Caco-2 (cell line): ENCODE data around the gene FAM76B. TPM values are rescaled to one million over a fixed set of nuclear protein-coding genes. Genes with fewer than 3 reads are reported as not detected.
A peak's percentile ranks its signal among the peaks of the same experiment; 100 is the strongest.

ENCODE experiments used
- BruUV-seq: library from RNA; stranded (reverse); fragments of 400-500 nt; replicated peaks from 2 replicates; lab custom pipeline; 2021; lab: Mats Ljungman, UMichigan
- CTCF ChIA-PET: fragments of 300-600 bp; sonication (Branson Sonifier 250); formaldehyde crosslinking; loops from one replicate; lab custom pipeline; 2022; ENCODE audit warnings: antibody characterized with exemption; lab: Charles Lee
- POLR2A ChIA-PET: fragments of 300-600 bp; sonication (Branson Sonifier 250); formaldehyde crosslinking; loops from one replicate; lab custom pipeline; 2022; ENCODE audit warnings: antibody characterized with exemption; lab: Charles Lee
- DNase-seq, 2 experiments: peaks; one replicate each; pipeline versions ENCODE4 v3.0.0 to v3.0.0-alpha.2; 2020 to 2022
- H3K27me3 ChIP-seq: replicated peaks from 2 replicates; pipeline ENCODE4 v1.6.0; 2011; ENCODE audit warnings: low read length; ENCODE audit not compliant: control insufficient read depth, insufficient read depth
- H3K36me3 ChIP-seq: 2 replicates; pipeline ENCODE4 v1.5.1; 2011; ENCODE audit warnings: low read length; ENCODE audit not compliant: control insufficient read depth, insufficient read depth
- H3K4me1 ChIP-seq: fragments of 250-450 bp; sonication (Bioruptor Pico); 2 replicates; pipeline ENCODE4 v1.5.1; 2020; ENCODE audit warnings: mild to moderate bottlenecking
- H3K4me3 ChIP-seq: 2 replicates; pipeline ENCODE4 v1.5.1; 2011; ENCODE audit warnings: low read depth, mild to moderate bottlenecking, control low read depth, low read length
- H3K9me3 ChIP-seq: fragments of 250-450 bp; sonication (Bioruptor Pico); 2 replicates; pipeline ENCODE4 v1.5.1; 2020; ENCODE audit warnings: mild to moderate bottlenecking, moderate library complexity
- H3K27ac Mint-ChIP-seq: one replicate; pipeline ENCODE4 v1.8.0; 2022; ENCODE audit warnings: mixed read lengths; ENCODE audit not compliant: unreplicated experiment
- H3K27me3 Mint-ChIP-seq: one replicate; pipeline ENCODE4 v1.8.0; 2022; ENCODE audit warnings: mixed read lengths; ENCODE audit not compliant: insufficient read depth, unreplicated experiment
- H3K36me3 Mint-ChIP-seq: one replicate; pipeline ENCODE4 v1.8.0; 2022; ENCODE audit warnings: mild to moderate bottlenecking, mixed read lengths; ENCODE audit not compliant: insufficient read depth, unreplicated experiment
- H3K4me1 Mint-ChIP-seq: one replicate; pipeline ENCODE4 v1.8.0; 2022; ENCODE audit warnings: low read depth, mixed read lengths; ENCODE audit not compliant: unreplicated experiment
- H3K4me3 Mint-ChIP-seq: one replicate; pipeline ENCODE4 v1.8.0; 2022; ENCODE audit warnings: mild to moderate bottlenecking, moderate library complexity, mixed read lengths; ENCODE audit not compliant: unreplicated experiment
- H3K9me3 Mint-ChIP-seq: one replicate; pipeline ENCODE4 v1.8.0; 2022; ENCODE audit warnings: mixed read lengths; ENCODE audit not compliant: unreplicated experiment
- CTCF ChIP-seq, 2 experiments: fragments of 200-600 bp in 1 of 2; IDR thresholded peaks; 1 replicate in 1 of 2; 2 replicates in 1 of 2; pipeline versions ENCODE4 v1.5.1 to v1.8.0; 2011 to 2022; ENCODE audit warnings: antibody characterized with exemption in 1 of 2, control low read depth in 1 of 2, inconsistent platforms in 1 of 2, low read depth in 1 of 2, low read length in 1 of 2, mild to moderate bottlenecking in 1 of 2, moderate library complexity in 1 of 2; ENCODE audit not compliant: insufficient read depth in 1 of 2, severe bottlenecking in 1 of 2, unreplicated experiment in 1 of 2
- intact Hi-C: fragments of 100-400 bp; cut with micrococcal nuclease; formaldehyde crosslinking; loops from one replicate; pipeline ENCODE4 v1.10.0; 2022; ENCODE audit not compliant: unreplicated experiment
- total RNA-seq: library from RNA; stranded (reverse); gene quantifications from 2 replicates; pipeline ENCODE4 v1.2.3, GENCODE V29; 2022

FAM76B gene
- total RNA-seq, 1 experiment from 2014 or later, result 61.3 TPM

- Mint-ChIP-seq H3K4me3 (no peak overlapping the region), H3K27me3 (no peaks in the 10 kb centered on the region), H3K4me1 (peaks cover 23% of the 10 kb centered on the region), H3K9me3 (no peaks in the 10 kb centered on the region), H3K27ac (no peak overlapping the region), H3K36me3 (peaks cover 27% of the 10 kb centered on the region)
- Histone ChIP-seq H3K36me3 (no peaks in the 10 kb centered on the region), H3K4me1 (peaks cover 19% of the 10 kb centered on the region; the same call in 1 of the 2 replicates), H3K27me3 (no peaks in the 10 kb centered on the region), H3K4me3 (no peak overlapping the region), H3K9me3 (no peaks in the 10 kb centered on the region)
- BruUV-seq, result no TSS peak
- intact Hi-C loops, result loop anchor here (5.0 kb wide), 1 partner anchor 725 kb away; the partner anchor contains the start of gene SRSF8
- POLR2A ChIA-PET, result no interaction called here
- no peak for TF ChIP-seq CTCF (IDR thresholded peaks at IDR 0.05; ENCODE audit: insufficient read depth in 1 of 2, low read depth in 1 of 2, low read length in 1 of 2, severe bottlenecking in 1 of 2, unreplicated experiment in 1 of 2)
- no peak for DNase-seq
- CTCF ChIA-PET, result interaction anchor here (0.6 kb wide), 1 partner anchor 52 kb away, joined by 3 read pairs; no protein-coding TSS in a partner anchor
Observed at GRCh38 chr11:95792700-95793099, 3.1 kb upstream of the FAM76B start.

GRCh38 chr11:95792200-95792599 lies 2.6 kb upstream of the FAM76B start:
- H3K4me3 ChIP-seq, result peak overlapping the region; percentile 72
- no peaks in the 10 kb centered on the region for H3K9me3 ChIP-seq
- Mint-ChIP-seq H3K4me1 (peaks cover 23% of the 10 kb centered on the region), H3K9me3 (no peaks in the 10 kb centered on the region), H3K27me3 (no peaks in the 10 kb centered on the region), H3K27ac (peak overlapping the region; percentile 100), H3K36me3 (peaks cover 31% of the 10 kb centered on the region), H3K4me3 (peak overlapping the region; percentile 72)
- TF ChIP-seq CTCF (IDR thresholded peaks at IDR 0.05; ENCODE audit: insufficient read depth in 1 of 2, low read depth in 1 of 2, low read length in 1 of 2, severe bottlenecking in 1 of 2, unreplicated experiment in 1 of 2), result no peak
- BruUV-seq, result no TSS peak
- POLR2A ChIA-PET, result interaction anchor here (0.6 to 3.7 kb wide), 4 partner anchors 12 to 597 kb away, joined by 3 to 32 read pairs (median 6); partner anchors contain the start of genes CCDC82 and JRKL
- CTCF ChIA-PET, result interaction anchor here (0.6 to 1.4 kb wide), 4 partner anchors 7 to 640 kb away, joined by 3 to 4 read pairs (median 3); no protein-coding TSS in a partner anchor
- H3K27me3 ChIP-seq, result no peaks in the 10 kb centered on the region
- no peak for DNase-seq
- H3K36me3 ChIP-seq, result no peaks in the 10 kb centered on the region
- intact Hi-C loops, result loop anchor here (5.0 kb wide), 1 partner anchor 725 kb away; the partner anchor contains the start of gene SRSF8
- H3K4me1 ChIP-seq, result peaks cover 19% of the 10 kb centered on the region; the same call in 1 of the 2 replicates

- ChIA-PET POLR2A (interaction anchor here (0.6 to 3.7 kb wide), 8 partner anchors 11 to 724 kb away, joined by 3 to 32 read pairs (median 6); partner anchors contain the start of genes CCDC82, JRKL, SESN3 and SRSF8), CTCF (interaction anchor here (0.7 to 1.4 kb wide), 3 partner anchors 8 to 639 kb away, joined by 3 to 4 read pairs (median 3); no protein-coding TSS in a partner anchor)
- Histone ChIP-seq H3K36me3 (no peaks in the 10 kb centered on the region), H3K9me3 (no peaks in the 10 kb centered on the region), H3K4me1 (peaks cover 19% of the 10 kb centered on the region; the same call in 1 of the 2 replicates), H3K4me3 (peak overlapping the region; percentile 72), H3K27me3 (no peaks in the 10 kb centered on the region)
- Mint-ChIP-seq H3K4me1 (peaks cover 23% of the 10 kb centered on the region), H3K9me3 (no peaks in the 10 kb centered on the region), H3K4me3 (peak overlapping the region; percentile 72), H3K27ac (peak overlapping the region; percentile 100), H3K27me3 (no peaks in the 10 kb centered on the region), H3K36me3 (peaks cover 35% of the 10 kb centered on the region)
- no TSS peak for BruUV-seq
- intact Hi-C loops, result loop anchor here (2.0 to 5.0 kb wide), 3 partner anchors 635 to 819 kb away; partner anchors contain the start of genes CWC15, KDM4D and SRSF8
- no peak for TF ChIP-seq CTCF (IDR thresholded peaks at IDR 0.05; ENCODE audit: insufficient read depth in 1 of 2, low read depth in 1 of 2, low read length in 1 of 2, severe bottlenecking in 1 of 2, unreplicated experiment in 1 of 2)
- DNase-seq, result no peak
Observed at GRCh38 chr11:95791709-95792033, 2.1 kb upstream of the FAM76B start.
